ENCODE measurements around the gene CFAP73.
"Not testable (repeated sequence)": the region's sequence is repeated elsewhere in the genome, so short reads cannot be mapped to it uniquely, and the experiment has no call there.

Gene CFAP73

DNA sequence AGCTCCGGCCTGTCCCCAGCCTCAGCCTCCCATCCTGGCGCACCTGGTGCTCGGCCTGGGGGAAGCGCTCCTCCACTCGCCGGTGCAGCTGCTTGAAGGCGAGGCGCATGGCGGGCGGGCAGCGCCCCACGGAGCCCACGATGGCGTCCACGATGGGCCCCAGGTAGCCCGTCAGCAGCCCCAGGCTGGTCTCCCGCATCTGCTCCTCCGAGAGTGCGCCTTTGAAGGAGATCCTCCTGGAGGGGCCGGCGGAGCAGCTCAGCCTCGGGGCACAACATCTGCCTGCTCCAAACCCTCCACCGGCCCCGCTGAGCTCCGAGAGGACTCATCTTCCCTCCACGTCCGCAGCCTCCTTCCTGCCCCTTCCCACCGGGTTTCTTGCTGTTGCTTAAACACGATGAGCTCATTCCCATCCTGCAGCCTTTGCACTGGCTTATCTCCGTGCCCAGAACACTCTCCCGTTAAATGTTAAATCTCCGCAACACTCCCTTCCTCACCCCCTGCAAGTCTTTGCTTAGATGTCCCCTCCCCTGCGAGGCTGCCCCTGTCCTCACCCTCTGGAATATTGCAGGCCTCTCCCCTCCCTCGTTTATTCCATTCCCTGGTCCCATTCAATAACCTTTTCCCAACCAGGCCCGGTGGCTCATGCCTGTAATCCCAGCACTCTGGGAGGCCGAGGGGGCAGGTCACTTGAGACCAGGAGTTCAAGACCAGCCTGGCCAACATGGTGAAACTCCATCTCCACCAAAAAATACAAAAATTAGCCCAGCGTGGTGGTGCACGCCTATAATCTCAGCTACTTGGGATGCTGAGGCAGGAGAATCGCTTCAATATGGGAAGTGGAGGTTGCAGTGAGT is 37.3 kb upstream of the CFAP73 start:
- DNase-seq (ENCODE audit: low spot score) = no peak
- H3K27ac ChIP-seq = no peak overlapping the region
- no peak overlapping the region for H3K4me3 ChIP-seq
- TF ChIP-seq, protein P1, sequence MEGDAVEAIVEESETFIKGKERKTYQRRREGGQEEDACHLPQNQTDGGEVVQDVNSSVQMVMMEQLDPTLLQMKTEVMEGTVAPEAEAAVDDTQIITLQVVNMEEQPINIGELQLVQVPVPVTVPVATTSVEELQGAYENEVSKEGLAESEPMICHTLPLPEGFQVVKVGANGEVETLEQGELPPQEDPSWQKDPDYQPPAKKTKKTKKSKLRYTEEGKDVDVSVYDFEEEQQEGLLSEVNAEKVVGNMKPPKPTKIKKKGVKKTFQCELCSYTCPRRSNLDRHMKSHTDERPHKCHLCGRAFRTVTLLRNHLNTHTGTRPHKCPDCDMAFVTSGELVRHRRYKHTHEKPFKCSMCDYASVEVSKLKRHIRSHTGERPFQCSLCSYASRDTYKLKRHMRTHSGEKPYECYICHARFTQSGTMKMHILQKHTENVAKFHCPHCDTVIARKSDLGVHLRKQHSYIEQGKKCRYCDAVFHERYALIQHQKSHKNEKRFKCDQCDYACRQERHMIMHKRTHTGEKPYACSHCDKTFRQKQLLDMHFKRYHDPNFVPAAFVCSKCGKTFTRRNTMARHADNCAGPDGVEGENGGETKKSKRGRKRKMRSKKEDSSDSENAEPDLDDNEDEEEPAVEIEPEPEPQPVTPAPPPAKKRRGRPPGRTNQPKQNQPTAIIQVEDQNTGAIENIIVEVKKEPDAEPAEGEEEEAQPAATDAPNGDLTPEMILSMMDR (IDR thresholded peaks at IDR 0.05) = no peak

DNA sequence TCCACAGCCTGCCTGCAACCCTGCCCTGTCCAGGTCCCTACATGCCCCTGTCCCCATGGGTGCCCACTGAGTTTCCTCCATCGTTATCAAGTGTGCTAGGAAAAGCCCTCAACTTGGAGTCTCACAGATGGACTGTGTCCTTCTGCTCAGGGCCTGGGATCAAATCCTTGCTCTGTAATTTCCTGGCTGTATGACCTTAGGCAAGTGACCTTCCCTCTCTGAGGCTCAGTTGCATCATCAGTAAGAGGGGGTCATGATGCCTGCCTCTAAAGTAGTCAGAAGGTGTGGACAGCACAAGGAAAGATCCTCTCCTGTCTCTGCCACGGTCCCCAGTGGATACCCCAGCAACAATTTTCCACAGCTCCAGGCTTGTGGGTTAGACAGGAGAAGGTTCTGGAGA is 36.1 kb upstream of the CFAP73 start:
- DNase-seq (ENCODE audit: low spot score) = no peak
- Histone ChIP-seq H3K4me3 (no peak overlapping the region), H3K27ac (no peak overlapping the region)
- TF ChIP-seq, protein P1 (IDR thresholded peaks at IDR 0.05) = no peak

DNA sequence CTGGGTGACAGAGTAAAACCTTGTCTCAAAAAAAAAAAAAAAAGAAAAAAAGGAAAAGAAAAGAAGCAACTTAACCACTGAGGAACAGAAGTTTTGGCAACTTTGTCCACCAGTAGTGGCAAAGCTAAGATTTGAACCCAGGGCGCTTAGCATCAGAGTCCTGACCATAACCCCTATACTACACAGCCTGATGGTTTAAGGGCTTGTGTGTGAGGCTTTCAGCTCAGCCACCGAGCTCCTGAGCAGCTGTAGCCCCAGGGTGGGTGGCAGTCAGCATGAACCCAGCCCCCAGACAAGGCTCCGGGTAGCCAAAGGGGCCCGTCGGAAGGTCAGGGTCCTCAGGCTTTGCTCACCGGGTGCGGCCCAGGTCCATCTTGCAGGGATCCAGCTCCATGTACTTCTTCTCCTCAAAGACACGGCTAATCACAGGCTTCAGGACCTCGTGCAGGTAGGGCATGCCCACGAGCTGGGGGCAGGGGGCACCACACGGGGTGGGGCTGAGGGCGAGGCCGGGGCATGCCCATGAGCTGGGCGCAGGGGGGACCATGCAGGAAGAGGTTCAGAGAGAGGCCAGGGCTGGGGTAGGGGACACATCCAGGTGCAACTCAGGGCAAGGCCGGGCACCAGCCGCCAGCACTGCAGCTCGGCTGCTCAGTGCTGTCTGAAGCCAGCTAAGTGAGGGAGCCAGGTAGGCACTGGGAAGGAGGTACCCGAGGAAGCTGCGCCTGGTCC is 34.9 kb upstream of the CFAP73 start:
- Histone ChIP-seq H3K4me3 (no peak overlapping the region), H3K27ac (no peak overlapping the region)
- DNase-seq (ENCODE audit: low spot score) = no peak
- TF ChIP-seq, protein P1 (IDR thresholded peaks at IDR 0.05) = no peak

DNA sequence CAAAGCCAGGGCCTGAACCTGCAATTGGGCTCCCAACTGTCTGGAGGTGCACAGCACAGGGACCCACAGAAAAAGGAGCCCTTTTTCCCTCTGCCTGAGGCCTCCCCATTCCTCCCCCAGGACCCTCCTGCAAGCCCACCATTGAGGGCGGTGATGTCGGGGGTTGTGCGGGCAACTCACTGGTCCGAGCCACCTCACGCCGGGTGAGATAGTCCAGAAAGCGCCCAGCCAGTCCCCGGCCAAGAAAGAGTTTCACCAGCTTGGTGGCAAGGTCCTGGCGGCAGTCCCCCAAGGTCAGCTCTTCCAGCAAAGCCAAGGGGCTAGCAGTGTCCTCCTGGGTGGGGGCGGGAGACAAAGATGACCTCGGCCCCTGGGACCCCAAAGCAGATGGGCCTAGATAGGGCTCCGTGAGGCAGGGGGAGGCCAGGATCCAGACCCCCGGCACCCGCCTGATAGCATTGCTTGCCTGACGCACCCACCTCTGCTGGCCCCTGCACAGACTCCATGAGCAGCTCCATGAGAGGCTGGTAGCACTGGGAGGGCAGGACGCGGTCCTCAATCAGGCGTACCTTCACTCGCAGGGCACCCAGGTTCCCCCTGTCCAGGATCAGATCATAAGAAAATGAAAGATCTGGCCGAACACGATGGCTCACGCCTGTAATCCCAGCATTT is 33.9 kb upstream of the CFAP73 start:
- no peak for DNase-seq (ENCODE audit: low spot score)
- TF ChIP-seq, protein P1 (IDR thresholded peaks at IDR 0.05) = no peak
- Histone ChIP-seq H3K27ac (no peak overlapping the region), H3K4me3 (no peak overlapping the region)

DNA sequence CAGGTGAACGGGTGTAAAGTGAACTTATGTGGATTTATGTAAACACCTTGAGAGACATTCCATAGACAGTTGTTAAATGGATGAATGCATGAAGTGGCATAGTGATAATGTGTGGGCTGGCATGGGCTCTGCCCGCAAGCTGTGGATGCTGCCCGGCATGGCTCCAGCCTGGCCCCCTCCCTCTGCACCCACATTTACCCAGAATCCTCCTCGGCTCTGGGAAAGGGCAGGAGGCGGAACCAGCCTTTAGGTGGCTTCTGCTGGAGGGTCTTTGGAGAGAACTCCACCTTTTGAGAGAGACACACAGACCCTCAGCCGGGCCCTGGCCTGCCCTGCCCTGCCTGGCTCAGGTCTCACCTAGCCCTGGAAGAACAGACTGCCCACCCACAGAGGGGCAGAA is 32.6 kb upstream of the CFAP73 start:
- TF ChIP-seq, protein P1 (IDR thresholded peaks at IDR 0.05) = no peak
- no peak for DNase-seq (ENCODE audit: low spot score)
- no peak overlapping the region for H3K27ac ChIP-seq
- no peak overlapping the region for H3K4me3 ChIP-seq

DNA sequence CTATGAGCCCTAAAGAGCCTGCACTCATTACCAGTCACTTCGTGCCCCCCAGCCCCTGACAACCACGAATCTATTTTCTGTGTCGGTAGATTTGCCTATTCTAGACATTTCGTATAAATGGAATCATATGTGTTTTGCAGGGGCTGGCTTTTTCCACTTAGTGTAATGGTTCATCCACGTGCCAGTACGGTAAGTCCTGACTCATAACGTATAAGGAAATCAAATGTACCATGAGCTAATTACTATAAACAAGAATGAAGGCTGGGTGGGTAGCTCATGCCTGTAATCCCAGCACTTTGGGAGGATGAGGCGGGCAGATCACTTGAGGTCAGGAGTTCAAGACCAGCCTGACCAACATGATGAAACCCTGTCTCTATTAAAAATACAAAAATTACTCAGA is 31.8 kb upstream of the CFAP73 start:
- H3K4me3 ChIP-seq; DNase-seq (ENCODE audit: low spot score); H3K27ac ChIP-seq: not testable (repeated sequence)

DNA sequence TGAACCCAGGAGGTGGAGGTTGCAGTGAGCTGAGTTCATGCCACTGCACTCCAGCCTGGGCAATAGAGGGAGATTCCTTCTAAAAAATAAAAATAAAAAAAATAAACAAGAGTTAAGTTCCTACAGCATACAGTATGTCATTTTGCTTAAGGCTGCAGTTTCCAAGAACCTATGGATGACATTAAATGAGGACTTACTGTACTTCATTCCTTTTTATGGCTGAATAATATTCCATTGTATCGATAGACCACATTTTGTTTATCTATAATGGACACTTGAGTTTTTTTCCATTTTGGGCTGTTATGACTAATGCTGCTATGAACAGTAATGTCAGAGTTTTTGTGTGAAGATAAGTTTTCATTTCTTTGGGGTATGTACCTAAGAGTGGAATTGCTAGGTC is 31.4 kb upstream of the CFAP73 start:
- H3K27ac ChIP-seq = no peak overlapping the region
- TF ChIP-seq, protein P1 (IDR thresholded peaks at IDR 0.05) = no peak
- no peak overlapping the region for H3K4me3 ChIP-seq
- DNase-seq (ENCODE audit: low spot score) = no peak

Data from coronary artery (tissue), 2 donors.